AG09319 (cell line): ENCODE data around the gene LRFN4.

Experiments
- DNase-seq: peaks from one replicate; pipeline ENCODE4 v3.0.0-alpha.2; 2010; ENCODE audit warnings: low read depth; ENCODE audit errors: extremely low read depth
- CTCF ChIP-seq: IDR thresholded peaks from 2 replicates; pipeline ENCODE4 v1.5.1; 2011; ENCODE audit warnings: low read depth, mild to moderate bottlenecking, inconsistent platforms, low read length, moderate library complexity

The LRFN4 gene

DNA sequence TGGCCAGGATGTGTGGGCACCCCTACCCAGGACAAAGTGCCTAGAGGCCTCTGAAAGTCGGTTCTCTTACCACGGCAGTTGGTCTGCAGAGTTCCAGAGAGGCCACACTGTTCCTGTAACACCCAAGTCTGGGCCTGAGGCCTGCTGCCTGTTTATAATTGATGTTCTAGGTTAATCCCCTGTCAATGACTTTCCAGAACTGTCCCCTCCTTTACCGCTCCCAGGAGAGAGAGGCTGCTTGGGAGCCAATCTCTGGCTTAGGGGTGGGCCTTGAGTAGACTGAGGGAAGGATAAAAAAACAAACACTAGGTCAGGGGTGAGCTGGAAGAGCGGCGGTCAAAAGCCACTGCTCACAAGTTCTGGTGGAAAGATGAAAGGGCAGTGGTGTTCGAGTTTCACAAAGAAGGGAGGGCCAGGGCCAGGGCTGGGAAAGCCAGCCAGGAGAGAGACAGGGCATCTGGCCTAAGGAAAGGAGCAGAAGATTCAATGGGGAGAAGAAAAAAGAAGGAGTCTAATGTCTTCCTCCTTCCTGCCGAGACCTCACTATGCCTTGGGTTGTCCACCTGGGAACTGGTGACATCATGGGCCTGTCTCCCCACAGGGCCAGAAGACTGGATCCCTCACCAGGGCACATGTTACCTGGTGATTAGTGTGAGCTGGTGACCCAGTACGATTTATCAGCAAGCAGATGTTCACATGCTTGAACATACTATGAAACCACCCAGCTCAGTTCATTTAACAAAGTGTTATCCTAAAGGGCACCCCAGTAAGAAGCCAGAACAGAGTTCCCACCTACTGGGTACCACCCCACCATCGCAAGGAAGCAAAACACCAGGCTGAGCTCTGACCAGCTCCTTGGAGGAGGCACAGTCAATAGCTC is 51.1 kb downstream of the LRFN4 start:
- DNase-seq, result no peak
- TF ChIP-seq CTCF, result no peak

DNA sequence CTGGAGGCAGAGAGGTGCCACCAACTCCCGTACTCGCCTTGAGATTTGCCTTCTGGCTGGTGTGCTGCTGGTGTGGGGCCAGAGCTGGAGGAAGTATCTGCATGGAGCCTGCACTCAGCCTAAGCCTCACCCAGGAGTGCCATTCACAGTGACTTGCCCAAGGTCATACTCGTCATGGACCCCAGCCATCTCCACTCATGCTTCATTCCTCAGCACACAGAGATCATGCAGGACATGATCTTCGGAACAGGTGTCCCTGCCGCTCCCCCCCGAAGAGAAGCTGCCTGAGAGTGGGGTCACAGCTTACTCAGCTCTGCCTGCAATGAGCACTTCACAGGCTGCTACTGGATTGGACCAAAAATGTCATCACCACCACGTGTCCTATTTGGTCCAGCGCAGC is 52.3 kb downstream of the LRFN4 start:
- no peak for DNase-seq
- TF ChIP-seq CTCF, result no peak

DNA sequence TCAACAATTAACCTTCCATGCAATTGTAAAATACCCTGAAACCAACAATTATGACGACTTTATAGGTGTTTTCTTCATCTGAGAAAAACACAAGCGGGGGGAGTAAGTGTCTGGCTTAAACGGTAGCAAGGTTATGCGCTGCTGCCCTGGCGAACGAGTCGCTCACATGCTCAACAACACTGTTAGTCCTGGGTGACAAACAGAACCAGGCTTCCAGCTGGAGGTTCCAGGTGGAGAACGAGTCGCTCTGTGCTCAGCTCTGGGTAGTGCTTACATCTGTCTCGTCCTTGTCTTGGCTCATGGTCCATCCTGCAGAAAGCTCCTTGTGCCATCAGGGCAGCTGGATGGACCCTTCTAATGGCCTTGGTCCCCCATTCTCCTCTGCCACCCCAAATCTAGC is 53.2 kb downstream of the LRFN4 start:
- DNase-seq, result no peak
- no peak for TF ChIP-seq CTCF
